ENCODE results near the gene TRMT6. TPM values are rescaled to one million over a fixed set of nuclear protein-coding genes. Genes with fewer than 3 reads are reported as not detected.

TRMT6 gene
- total and polyA plus RNA-seq, 4 donors = 3.1 to 6.2 (median 4.0) TPM

Small RNA genes within 50 kb of the gene (small RNA-seq; reads per million reads assigned to genes)
- gene RF00019 (not detected), gene RNU1-55P (0.15 reads per million)

Other genes starting within 250 kb of the TRMT6 start
- 1 to 10 TPM in 1 of 2 donors, under 1 TPM in 1; 0.92 to 5.0 TPM for gene SHLD1, start 200.1 kb downstream of the TRMT6 start, total RNA-seq
- 1 to 10 TPM; 1.3 to 2.6 TPM for gene SHLD1, start 200.1 kb downstream of the TRMT6 start, polyA plus RNA-seq
- under 1 TPM in 1 of 2 donors, not detected in 1; 0.19 TPM for gene CHGB, start 39.0 kb downstream of the TRMT6 start, total RNA-seq
- gene CHGB, start 39.0 kb downstream of the TRMT6 start, polyA plus RNA-seq = not detected
- 10 to 100 TPM in 1 of 2 donors, 1 to 10 TPM in 1; 2.1 to 11.0 TPM for gene MCM8, start 119 bp upstream of the TRMT6 start, total RNA-seq
- gene MCM8, start 119 bp upstream of the TRMT6 start, polyA plus RNA-seq = under 1 TPM; 0.49 to 0.97 TPM
- gene CRLS1, start 55.6 kb upstream of the TRMT6 start, total RNA-seq = 10 to 100 TPM; 51.9 to 58.9 TPM
- 10 to 100 TPM; 72.7 to 72.8 TPM for gene CRLS1, start 55.6 kb upstream of the TRMT6 start, polyA plus RNA-seq
- under 1 TPM; 0.14 to 0.17 TPM for gene LRRN4, start 103.5 kb upstream of the TRMT6 start, total RNA-seq
- gene LRRN4, start 103.5 kb upstream of the TRMT6 start, polyA plus RNA-seq = under 1 TPM; 0.15 to 0.18 TPM
- gene FERMT1, start 172.5 kb upstream of the TRMT6 start, total RNA-seq = under 1 TPM; 0.25 to 0.42 TPM
- gene FERMT1, start 172.5 kb upstream of the TRMT6 start, polyA plus RNA-seq = under 1 TPM; 0.11 to 0.16 TPM